ENCODE results near the gene ATOSA. TPM values are rescaled to one million over a fixed set of nuclear protein-coding genes. Genes with fewer than 3 reads are reported as not detected.
A peak's percentile ranks its signal among the peaks of the same experiment; 100 is the strongest.

ATOSA gene, protein sequence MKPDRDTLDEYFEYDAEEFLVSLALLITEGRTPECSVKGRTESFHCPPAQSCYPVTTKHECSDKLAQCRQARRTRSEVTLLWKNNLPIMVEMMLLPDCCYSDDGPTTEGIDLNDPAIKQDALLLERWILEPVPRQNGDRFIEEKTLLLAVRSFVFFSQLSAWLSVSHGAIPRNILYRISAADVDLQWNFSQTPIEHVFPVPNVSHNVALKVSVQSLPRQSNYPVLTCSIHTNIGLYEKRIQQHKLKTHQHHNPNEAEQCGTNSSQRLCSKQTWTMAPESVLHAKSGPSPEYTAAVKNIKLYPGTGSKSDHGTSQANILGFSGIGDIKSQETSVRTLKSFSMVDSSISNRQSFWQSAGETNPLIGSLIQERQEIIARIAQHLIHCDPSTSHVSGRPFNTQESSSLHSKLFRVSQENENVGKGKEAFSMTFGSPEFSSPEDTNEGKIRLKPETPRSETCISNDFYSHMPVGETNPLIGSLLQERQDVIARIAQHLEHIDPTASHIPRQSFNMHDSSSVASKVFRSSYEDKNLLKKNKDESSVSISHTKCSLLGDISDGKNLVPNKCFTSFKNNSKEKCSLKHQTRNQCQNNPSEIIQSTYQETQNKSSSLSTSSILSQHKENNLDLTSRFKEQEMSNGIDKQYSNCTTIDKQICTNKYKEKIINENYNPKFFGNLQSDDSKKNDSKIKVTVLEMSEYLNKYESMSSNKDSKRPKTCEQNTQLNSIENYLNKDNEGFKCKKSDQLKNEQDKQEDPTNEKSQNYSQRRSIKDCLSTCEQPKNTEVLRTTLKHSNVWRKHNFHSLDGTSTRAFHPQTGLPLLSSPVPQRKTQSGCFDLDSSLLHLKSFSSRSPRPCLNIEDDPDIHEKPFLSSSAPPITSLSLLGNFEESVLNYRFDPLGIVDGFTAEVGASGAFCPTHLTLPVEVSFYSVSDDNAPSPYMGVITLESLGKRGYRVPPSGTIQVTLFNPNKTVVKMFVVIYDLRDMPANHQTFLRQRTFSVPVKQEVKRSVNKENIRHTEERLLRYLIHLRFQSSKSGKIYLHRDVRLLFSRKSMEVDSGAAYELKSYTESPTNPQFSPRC
- total RNA-seq = 61.5 TPM
- long read RNA-seq, partial matches to known transcripts = 9 of 24 reads
- long read RNA-seq, other reads (novel, unspliced or antisense) = 14 of 24 reads

DNA sequence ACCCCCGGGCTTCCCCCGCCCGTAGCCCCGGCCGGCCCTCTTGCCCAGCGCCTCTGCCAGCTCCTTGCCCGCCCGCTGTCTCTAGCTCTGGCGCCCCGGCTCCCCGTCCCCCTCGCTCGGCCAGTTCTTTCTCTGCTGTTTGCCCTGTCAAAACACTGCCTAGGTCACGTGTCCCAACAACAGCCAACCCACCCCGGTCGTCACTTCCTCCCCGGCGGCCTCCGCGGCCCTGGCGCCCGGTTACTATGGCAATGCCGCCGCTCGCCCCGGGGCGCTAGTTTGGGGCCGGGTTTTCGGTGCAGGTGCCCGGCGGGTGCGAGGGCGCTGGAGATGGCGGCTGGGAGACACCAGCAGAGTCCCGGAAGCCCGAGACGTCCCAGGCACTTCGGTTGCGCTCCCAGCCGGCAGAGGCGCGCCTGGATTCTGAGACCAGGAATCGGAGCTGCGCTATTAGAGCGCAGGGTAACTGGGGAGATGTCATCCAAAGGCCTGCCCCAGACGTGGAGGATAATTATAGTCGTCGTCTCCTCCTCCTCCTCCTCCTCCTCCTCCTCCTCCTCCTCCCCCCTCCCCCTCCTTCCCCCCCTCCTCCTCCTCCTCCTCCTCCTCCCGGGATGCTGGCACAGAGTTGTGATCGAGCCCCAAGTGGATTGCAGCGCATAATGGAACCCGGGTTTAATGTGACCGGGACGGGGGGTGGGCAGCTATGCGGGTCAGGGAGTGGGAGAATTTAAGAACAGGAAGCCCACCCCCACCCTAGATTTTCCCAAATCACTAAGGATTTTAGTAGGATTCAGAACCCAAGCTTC is at the start of gene ATOSA:
Gene ATOSA (minus strand): TSS at position 157 of the 809 bp plus-strand sequence. CDS start 1,367 bp downstream, outside the sequence.
- peak; percentile 95 for DNase-seq (ENCODE audit: low spot score)

DNA sequence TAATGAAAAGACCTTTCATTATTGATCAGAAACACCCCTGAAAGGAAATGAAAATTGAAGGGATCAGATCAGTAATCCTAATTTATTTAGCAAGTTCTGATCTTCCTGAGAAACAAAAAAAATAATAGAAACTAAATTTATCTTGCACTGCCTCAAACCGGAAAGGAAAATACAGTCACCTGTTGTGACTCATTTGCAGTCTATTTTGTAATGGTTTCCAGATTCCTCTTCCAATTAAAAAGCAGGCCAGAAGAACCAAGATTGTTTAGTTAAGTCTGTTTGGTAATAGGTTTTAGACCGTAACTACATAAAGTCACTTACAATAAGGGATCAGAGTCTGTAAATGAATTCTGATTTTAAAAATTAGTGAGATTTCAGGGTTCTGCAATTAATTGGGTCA is 49.7 kb upstream of the ATOSA start:
- DNase-seq (ENCODE audit: low spot score) = no peak

DNA sequence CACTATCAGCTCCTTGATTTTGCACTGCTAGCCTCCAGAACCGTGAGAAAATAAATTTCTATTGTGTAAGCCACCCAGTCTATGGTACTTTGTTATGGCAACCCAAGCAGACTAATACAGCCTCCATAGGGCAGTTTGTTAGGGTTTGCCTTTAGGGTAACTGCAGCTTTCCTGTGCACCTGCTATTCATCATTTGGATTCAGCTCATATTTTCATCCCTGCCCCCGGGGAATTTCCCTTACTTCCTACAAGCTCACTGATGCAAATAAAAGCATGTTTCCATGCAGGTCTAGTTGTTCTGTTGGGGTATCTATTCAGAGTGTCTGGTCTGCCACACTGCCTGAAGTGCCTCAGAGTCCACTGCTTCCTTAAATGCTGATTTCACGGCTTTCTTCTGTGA is 48.6 kb upstream of the ATOSA start:
- DNase-seq (ENCODE audit: low spot score) = no peak

DNA sequence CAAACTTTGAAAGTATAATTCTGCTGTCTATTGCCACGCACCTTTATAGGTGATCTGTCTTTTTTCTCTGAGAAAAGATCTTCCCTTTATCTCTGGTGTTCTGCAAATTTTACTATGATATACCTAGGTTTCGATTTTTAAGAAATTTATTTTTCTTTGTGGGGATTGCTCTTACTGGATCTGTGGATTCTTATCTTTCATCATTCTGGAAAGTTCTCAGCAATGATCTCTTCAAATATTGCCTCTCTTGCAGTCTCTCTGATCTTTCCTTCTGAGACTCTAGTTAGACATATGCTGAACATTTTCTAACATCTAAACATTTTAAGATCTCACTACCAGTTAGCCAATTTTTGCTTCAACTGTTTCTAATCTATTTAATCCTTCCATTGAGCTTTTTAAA is 47.0 kb upstream of the ATOSA start:
- DNase-seq (ENCODE audit: low spot score) = no peak

DNA sequence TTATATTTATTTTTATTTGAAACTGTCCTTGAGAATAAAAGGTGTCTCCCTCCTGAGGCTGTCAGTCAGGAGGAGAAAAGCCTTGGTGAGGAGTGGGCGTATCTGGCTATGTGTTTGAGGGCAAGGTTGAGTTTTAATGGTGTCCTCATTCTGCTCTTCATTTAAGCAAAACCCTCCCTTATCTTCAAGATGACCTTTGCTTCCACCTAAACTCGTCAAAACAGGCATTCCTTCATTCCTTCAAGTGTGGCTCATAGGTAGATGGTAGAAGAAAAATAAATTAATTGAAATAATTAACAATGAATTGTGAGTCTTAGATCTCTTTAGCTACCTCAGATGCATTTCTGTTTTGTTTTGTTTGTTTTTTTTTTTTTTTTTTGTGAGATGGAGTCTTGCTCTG is 39.4 kb upstream of the ATOSA start:
- no peak for DNase-seq (ENCODE audit: low spot score)

DNA sequence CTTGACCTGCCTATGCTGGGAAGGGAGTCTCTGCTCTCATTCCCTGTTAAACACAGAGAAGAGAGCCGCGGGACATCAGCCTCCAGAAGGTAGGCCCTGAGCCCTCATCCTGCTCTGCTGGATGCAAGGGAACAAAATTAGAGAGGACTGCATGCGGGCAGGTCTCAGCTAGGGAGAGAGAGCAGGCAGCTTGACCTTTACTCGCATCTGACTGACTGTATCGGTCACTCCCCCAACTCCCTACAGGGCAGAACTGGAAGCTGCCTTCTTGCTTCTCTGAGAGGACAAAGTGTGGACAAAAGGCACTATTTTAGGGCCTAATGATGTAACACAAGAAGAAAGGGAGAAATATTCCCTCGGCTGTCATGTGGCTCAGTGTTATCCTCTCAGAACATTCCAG is 38.7 kb upstream of the ATOSA start:
- no peak for DNase-seq (ENCODE audit: low spot score)

DNA sequence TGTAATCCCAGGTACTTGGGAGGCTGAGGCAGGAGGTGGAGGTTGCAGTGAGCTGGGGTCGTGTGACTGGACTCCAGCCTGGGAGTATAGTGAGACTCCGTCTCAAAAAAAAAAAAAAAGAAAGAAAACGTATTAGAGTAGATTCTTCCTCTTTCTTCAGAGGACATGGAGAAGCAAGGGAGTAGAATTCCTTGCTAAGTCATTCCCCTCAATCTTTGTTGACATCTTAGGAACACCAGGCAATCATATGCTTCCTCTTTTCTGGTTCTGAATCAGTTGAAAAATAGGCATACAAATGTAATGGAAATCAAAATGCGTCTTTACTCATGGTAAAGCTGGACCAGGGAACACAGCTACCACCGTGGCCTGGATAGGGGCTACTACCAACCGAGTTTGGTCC is 38.3 kb upstream of the ATOSA start:
- no peak for DNase-seq (ENCODE audit: low spot score)

DNA sequence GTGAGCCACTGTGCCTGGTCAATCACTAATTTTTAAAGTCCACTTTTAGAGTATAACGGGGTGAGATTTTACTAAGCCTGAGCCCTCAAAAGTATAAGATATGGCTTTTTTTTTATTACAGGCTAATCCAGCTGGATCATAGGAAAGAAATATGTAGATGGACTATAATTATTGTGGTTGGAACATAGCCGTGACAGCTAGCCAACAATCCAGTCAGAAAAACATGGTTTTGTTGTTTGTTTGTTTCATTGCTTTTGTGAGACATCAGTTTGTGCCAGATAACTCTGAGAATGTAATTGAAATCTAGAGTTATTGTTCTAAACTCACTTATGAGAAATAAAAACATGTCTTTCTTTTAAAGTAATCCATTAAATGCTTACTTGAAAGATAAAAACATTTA is 37.3 kb upstream of the ATOSA start:
- no peak for DNase-seq (ENCODE audit: low spot score)

DNA sequence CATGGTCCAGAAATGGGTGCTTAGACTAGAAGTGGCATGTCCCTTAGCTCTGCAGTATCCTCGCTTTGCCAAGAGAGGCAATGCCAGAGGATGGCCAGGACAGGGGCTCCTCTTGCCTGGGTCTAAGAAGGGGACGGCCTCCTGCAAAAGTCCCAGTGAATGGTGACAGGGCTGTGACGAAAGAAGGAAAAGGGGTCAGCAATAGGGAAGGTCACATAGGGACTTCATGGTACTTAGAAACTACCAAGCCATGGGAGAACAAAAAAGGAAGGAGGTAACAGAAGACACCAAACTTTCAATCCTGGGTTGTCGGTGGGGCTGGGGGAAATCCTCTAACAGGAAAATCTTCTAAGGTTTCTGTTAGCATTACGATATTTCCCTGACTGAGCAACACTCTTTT is 36.2 kb upstream of the ATOSA start:
- DNase-seq (ENCODE audit: low spot score) = no peak

DNA sequence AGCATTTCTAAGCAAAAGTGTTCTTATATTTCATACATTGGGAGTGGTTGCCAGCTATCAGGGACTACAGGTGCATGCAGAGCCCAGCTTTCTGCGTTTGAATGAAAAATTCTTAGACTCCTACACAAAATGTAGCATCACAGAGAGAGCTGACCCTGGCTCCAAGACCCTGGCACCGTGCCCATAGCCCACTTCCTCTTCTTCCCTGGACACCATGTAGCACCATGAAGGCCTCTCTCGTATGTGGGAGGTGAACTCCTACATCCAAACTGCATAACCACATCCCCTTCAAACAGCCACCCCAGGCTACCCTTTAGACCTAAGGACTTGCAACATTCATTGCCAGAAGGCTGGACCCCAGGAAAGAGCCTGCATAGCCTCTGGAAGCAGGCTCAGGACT is 35.8 kb upstream of the ATOSA start:
- no peak for DNase-seq (ENCODE audit: low spot score)

DNA sequence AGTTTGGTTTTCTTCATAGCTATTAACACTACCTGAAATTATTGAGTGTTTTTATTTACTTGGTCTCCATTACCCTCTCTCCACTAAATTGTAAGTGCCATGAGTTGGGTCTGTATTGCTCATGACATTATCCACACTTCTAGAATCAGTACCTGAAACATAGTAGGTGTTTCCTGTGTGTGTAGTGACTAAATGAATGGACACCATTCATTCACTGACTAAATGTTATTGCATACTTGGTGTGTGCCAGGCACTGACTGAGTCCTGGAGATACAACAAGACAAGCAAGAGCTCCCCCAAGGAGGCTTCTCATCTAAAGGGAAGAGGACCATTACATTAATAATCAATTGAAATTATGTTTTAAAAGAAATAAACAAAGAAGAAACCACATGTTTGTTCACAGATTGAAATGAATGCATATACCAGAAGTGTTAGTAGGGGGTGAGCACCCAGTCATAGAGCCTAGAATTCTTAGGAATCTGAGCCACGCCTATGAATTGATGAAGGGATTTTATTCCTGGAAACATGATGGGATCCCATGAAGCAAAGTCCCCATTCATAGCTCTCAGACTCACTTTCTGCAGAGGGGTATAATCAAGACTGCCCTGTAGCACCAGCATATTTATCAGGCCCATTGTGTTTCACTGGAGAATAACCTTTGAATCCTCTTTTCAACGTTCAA is 31.7 kb upstream of the ATOSA start:
- no peak for DNase-seq (ENCODE audit: low spot score)

DNA sequence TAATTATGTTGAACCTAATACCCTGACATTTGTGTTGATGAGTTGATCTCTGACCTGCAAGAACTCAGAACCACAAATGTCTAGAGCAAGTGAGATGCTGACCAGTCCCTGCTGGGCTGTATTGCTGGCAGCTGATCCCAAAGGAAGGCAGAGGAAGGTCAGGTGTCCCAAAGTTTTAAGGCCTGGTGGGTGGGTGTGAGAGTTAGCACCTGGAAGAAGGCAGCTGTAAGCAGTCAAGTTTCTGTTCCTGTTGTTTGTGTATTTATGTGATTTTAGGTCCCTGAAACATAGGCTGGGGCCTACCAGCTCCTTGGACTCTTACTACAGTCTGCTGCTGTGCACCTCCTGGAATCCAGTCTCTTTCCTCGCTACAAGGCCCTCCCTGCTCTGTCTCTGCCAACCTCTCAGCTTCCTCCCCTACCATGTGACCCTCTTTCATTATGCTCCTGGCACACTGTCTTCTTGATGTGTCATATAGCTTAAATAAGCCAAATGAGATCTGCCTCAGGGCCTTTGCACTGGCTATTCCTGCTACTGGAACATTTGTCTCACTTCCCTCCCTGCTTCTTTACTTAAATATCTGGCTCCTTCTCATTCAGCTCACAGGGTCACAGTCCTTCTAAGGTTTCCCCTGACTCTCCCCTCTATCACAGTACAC is 31.0 kb upstream of the ATOSA start:
- DNase-seq (ENCODE audit: low spot score) = no peak

DNA sequence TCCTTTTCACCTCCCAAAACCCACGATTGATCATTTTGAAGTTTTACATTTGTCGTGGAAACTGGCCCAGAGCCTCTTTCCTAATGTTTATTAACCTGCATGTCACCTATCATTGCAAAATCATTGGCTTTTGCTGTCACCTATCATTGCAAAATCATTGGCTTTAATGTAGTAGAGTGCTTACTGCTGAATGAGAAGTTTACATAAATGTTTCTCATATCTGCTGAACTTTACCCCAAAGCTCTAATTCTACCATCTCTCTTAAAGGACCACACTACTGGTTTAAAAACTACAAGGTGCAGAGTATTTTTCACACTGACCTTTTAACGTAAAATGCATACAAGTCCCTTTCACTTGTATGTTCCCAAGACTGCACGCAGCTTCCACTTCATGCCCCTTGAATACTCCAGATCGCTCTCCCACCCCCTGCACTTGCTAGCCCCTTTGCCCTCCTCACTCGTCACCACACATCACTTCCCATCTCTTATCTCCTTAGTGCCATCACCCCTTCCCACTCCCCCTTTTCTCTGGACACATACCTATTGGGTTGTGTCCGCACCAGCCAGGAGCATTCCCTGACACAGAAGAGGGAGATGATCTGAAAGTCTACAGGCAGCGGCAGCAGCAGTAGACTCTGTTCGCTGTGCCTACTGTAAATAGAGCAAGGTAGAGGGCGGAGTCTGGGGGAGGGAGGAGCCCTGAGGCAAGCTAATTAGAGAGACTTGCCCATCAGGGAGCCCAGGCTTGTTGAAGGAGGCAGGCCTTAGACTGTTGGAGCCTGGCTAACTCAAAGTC is 30.2 kb upstream of the ATOSA start:
- DNase-seq (ENCODE audit: low spot score) = no peak

DNA sequence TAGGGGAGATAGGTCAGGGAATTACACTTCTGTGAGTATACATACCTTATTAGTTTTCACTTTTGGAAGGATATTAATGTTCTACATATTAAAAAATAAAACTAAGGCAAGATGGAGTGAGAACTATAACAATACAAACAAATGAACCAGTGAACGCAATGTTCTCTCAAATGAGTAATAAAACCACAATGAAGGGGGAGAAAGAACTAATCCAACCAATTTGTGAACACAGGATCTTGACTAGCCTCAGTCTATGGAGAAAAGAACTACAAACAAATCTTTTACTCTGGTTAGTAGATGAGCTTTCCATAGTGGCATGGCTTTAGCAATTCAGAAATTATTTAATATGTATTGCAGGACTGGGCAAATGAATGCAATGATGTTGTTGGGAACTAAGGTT is 26.9 kb upstream of the ATOSA start:
- no peak for DNase-seq (ENCODE audit: low spot score)

DNA sequence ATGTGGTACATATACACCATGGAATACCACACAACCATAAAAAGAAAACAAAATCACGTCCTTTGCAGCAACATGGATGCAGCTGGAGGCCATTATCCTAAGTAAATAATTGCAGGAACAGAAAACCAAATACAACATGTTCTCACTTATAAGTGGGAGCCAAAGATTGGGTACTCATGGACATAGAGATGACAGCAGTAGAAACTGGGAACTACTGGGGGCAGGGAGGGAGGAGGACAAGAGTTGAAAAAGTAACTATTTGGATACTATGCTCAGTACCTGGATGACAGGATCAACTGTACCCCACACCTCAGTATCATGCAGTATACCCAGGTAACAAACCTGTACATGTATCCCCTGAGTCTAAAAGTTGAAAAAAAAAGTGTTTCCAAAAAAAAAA is 23.2 kb upstream of the ATOSA start:
- no peak for DNase-seq (ENCODE audit: low spot score)

DNA sequence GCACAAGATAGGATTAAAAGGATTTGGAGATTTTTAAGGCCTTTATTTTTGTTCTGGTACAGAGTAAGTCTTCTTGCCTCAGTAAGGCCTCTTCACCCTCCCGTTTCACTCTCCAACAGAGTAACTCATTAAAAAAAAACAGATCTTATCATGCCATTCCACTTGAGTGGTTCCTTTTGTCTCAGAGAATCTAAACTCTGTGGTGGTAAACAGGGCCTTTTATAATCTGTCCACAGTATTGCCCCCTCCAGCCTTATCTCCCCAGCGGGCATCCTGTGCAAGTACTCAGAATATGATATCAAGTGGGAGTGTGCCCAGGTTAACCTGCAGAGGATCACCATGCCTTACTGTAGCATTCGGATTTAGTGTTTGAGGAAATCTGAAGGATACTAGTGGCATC is 20.3 kb upstream of the ATOSA start:
- DNase-seq (ENCODE audit: low spot score) = no peak

DNA sequence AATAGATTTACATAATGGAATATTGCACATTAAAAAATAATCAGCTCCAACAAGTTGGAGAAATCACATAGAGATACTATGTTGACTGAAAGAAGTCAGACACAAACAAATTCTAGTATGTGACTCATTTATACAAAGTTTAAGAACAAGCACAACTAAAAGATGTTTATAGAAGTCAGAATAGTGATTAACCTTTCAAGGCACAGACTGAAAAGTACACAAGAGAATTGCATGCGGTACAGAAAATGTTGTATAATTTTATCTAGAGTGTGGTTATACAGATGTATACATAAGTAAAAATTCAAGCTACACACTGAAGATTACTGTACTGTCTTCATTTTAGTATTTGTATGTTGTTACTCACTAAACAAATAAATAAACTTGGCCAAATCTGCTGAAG is 19.3 kb upstream of the ATOSA start:
- no peak for DNase-seq (ENCODE audit: low spot score)

DNA sequence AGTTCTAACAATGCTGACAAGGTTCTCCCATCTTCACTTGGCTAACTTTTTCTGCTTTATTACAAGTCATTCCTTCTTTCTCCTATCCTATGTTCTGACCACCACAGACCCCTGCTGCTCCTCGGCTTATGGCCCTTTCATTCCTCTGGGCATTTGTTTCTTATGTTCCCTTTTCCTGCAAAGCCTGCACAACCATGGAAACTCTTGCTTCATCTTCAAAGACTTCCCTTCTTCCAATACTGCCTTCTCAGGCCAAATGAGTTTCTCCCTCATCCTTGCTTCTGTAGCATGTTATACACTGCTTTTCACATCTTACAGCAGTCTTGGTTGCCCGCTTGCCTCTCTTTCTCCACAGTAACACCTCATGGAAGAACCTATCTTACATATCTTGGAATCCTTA is 17.9 kb upstream of the ATOSA start:
- no peak for DNase-seq (ENCODE audit: low spot score)

DNA sequence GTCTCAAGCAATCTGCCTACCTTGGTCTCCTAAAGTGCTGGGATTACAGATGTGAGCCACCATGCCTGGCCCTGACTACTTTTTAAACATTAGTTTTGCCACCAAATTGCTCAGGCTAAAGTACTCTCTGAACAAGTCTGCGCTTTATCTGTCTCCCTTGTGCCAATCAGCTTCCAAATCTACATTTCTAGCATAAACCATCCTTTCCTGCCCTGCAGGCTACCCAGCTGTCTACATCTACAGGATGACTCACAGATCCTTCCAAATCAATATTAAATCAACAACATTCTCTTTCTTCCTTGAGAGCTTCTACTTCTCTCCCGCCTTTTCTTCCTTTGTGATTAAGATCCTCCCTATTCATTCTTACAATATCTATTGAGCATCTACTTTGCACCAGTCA is 16.0 kb upstream of the ATOSA start:
- no peak for DNase-seq (ENCODE audit: low spot score)
